CD14-positive monocyte (primary cell): Measurements from ENCODE around the gene PRAC1. TPM values are rescaled to one million over a fixed set of nuclear protein-coding genes. Genes with fewer than 3 reads are reported as not detected.

Source experiments
- DNase-seq, 3 donors: peaks; one replicate each; pipeline ENCODE4 v3.0.0-alpha.2; 2011 to 2022
- H2AFZ ChIP-seq: 2 replicates; pipeline ENCODE4 v1.6.0; 2012; ENCODE audit warnings: mild to moderate bottlenecking, low read depth, low read length, inconsistent platforms; ENCODE audit not compliant: insufficient read depth, poor library complexity, severe bottlenecking
- H3K27ac ChIP-seq, 2 donors: 1 replicate in 1 of 2; 2 replicates in 1 of 2; pipeline ENCODE4 v1.5.1; 2012 to 2013; ENCODE audit warnings: low read length in 2 of 2, control low read depth in 1 of 2, inconsistent platforms in 1 of 2, low read depth in 1 of 2, mild to moderate bottlenecking in 1 of 2
- H3K27me3 ChIP-seq, 2 donors: one replicate each; pipeline versions ENCODE4 v1.6.0 to v1.6.1; 2011 to 2013; ENCODE audit warnings: low read length in 2 of 2; ENCODE audit not compliant: control insufficient read depth in 2 of 2, insufficient read depth in 2 of 2
- H3K36me3 ChIP-seq, 2 donors: replicated peaks in 1 of 2; 1 replicate in 1 of 2; 2 replicates in 1 of 2; pipeline versions ENCODE4 v1.5.1 to v1.6.1; 2012 to 2013; ENCODE audit warnings: low read length in 2 of 2, control low read depth in 1 of 2, inconsistent platforms in 1 of 2, mild to moderate bottlenecking in 1 of 2; ENCODE audit not compliant: insufficient read depth in 2 of 2, control insufficient read depth in 1 of 2
- H3K4me1 ChIP-seq, 2 donors: 1 replicate in 1 of 2; 2 replicates in 1 of 2; pipeline versions ENCODE4 v1.5.1 to v1.6.1; 2012 to 2013; ENCODE audit warnings: low read length in 2 of 2, control low read depth in 1 of 2, inconsistent platforms in 1 of 2, mild to moderate bottlenecking in 1 of 2, moderate library complexity in 1 of 2; ENCODE audit not compliant: insufficient read depth in 2 of 2, control insufficient read depth in 1 of 2
- H3K4me2 ChIP-seq: replicated peaks from 2 replicates; pipeline ENCODE3; 2012; ENCODE audit warnings: low read length, moderate library complexity, mild to moderate bottlenecking; ENCODE audit not compliant: poor library complexity, severe bottlenecking; ENCODE audit errors: extremely low read depth
- H3K4me3 ChIP-seq, 3 experiments: fragments of 200-600 bp in 1 of 3; sonication (generic) in 1 of 3; replicated peaks in 1 of 3; 1 replicate in 2 of 3; 2 replicates in 1 of 3; pipeline ENCODE4 v1.5.1; 2011 to 2013; ENCODE audit warnings: low read length in 3 of 3, mild to moderate bottlenecking in 3 of 3, control low read depth in 2 of 3, low read depth in 2 of 3, inconsistent platforms in 1 of 3, moderate library complexity in 1 of 3
- H3K79me2 ChIP-seq: 2 replicates; pipeline ENCODE4 v1.6.0; 2012; ENCODE audit warnings: mild to moderate bottlenecking, control low read depth, inconsistent platforms, low read length, moderate library complexity; ENCODE audit not compliant: insufficient read depth
- H3K9ac ChIP-seq: 2 replicates; pipeline ENCODE4 v1.6.0; 2017; ENCODE audit warnings: low read length, mild to moderate bottlenecking; ENCODE audit not compliant: insufficient read depth, poor library complexity, severe bottlenecking
- H3K9me3 ChIP-seq, 2 donors: replicated peaks in 1 of 2; 1 replicate in 1 of 2; 2 replicates in 1 of 2; pipeline versions ENCODE4 v1.5.1 to v1.6.1; 2012 to 2013; ENCODE audit warnings: low read length in 2 of 2, control low read depth in 1 of 2; ENCODE audit not compliant: control insufficient read depth in 1 of 2, insufficient read depth in 1 of 2
- H4K20me1 ChIP-seq: 2 replicates; pipeline ENCODE4 v1.6.0; 2012; ENCODE audit warnings: mild to moderate bottlenecking, low read length, control low read depth, moderate library complexity; ENCODE audit not compliant: insufficient read depth
- H3K27ac Mint-ChIP-seq, 7 donors: one replicate each; pipeline ENCODE4 v1.8.0; 2020; ENCODE audit warnings: mild to moderate bottlenecking in 7 of 7, mixed read lengths in 7 of 7, moderate library complexity in 6 of 7, inconsistent platforms in 2 of 7
- H3K27me3 Mint-ChIP-seq, 3 donors: one replicate each; pipeline ENCODE4 v1.8.0; 2021 to 2022; ENCODE audit warnings: low read depth in 3 of 3, mild to moderate bottlenecking in 3 of 3, mixed read lengths in 3 of 3, moderate library complexity in 3 of 3, inconsistent platforms in 1 of 3
- H3K36me3 Mint-ChIP-seq, 2 donors: one replicate each; pipeline ENCODE4 v1.8.0; 2020; ENCODE audit warnings: mixed read lengths in 2 of 2, inconsistent platforms in 1 of 2, mild to moderate bottlenecking in 1 of 2
- H3K4me1 Mint-ChIP-seq: one replicate; pipeline ENCODE4 v1.8.0; 2020; ENCODE audit warnings: mild to moderate bottlenecking, mixed read lengths
- H3K4me3 Mint-ChIP-seq, 2 donors: one replicate each; pipeline ENCODE4 v1.8.0; 2020; ENCODE audit warnings: mild to moderate bottlenecking in 2 of 2, mixed read lengths in 2 of 2, moderate library complexity in 1 of 2
- H3K9me3 Mint-ChIP-seq, 7 donors: one replicate each; pipeline ENCODE4 v1.8.0; 2020 to 2022; ENCODE audit warnings: mixed read lengths in 7 of 7, mild to moderate bottlenecking in 6 of 7, moderate library complexity in 6 of 7, inconsistent platforms in 2 of 7
- CTCF ChIP-seq: fragments of 200-600 bp; IDR thresholded peaks from one replicate; pipeline ENCODE4 v1.8.0; 2022; ENCODE audit warnings: antibody characterized with exemption, mild to moderate bottlenecking
- WGBS: methylation state at CpG from one replicate; pipeline ENCODE4 v1.1.5; 2013; ENCODE audit warnings: missing lambda C conversion rate; ENCODE audit not compliant: insufficient coverage; 5-methylcytosine and 5-hydroxymethylcytosine counted together
- intact Hi-C, 2 donors: fragments of 100-400 bp; cut with micrococcal nuclease; formaldehyde crosslinking; loops; one replicate each; pipeline versions ENCODE4 v1.15.0 to v1.15.1; 2023
- polyA plus RNA-seq, 3 donors: library from polyadenylated mRNA; depleted of rRNA in 1 of 3; unstranded in 2 of 3; stranded (reverse) in 1 of 3; fragments of 300-500 nt in 2 of 3; fragments of >200 nt in 1 of 3; fragmentation: Illumina TruSeq in 2 of 3; gene quantifications; 1 replicate in 2 of 3; 2 replicates in 1 of 3; pipeline ENCODE4 v1.2.3, GENCODE V29; 2012 to 2021

PRAC1 gene
- polyA plus RNA-seq, 3 donors = not detected

GRCh38 chr17:48756830-48757251 is 34.5 kb upstream of the PRAC1 start:
- peaks cover 0 to 30% (median 7%) of the 10 kb centered on the region in 7 donors for H3K9me3 Mint-ChIP-seq
- DNase-seq = peak; percentile 12 to 54 (median 16)
- H3K36me3 Mint-ChIP-seq = peaks cover 0 to 14% of the 10 kb centered on the region in 2 donors
- Histone ChIP-seq H3K27ac (no peak overlapping the region), H3K4me1 (peaks cover 31 to 34% of the 10 kb centered on the region in 2 donors), H4K20me1 (no peaks in the 10 kb centered on the region), H3K4me3 (no peak overlapping the region), H3K9me3 (peaks cover 0 to 37% of the 10 kb centered on the region in 2 donors), H3K27me3 (peaks cover 50 to 58% of the 10 kb centered on the region in 2 donors), H3K36me3 (no peaks in the 10 kb centered on the region), H3K79me2 (no peaks in the 10 kb centered on the region), H3K4me2 (no peak overlapping the region), H3K9ac (no peak overlapping the region), H2AFZ (no peak overlapping the region)
- TF ChIP-seq CTCF = no peak
- H3K4me3 Mint-ChIP-seq = peak overlapping the region; percentile 20 to 46
- peaks cover 43% of the 10 kb centered on the region for H3K4me1 Mint-ChIP-seq
- H3K27me3 Mint-ChIP-seq = peaks cover 58 to 74% (median 73%) of the 10 kb centered on the region in 3 donors
- intact Hi-C loops = no loop called here
- peak overlapping the region in 1 of 7 donors; percentile 50 for H3K27ac Mint-ChIP-seq
- WGBS = 0% methylated on average over 3 of the region's 3 CpGs

GRCh38 chr17:48755356-48755755 is 33.0 kb upstream of the PRAC1 start:
- WGBS = 0% methylated on average over 3 of the region's 8 CpGs
- Mint-ChIP-seq H3K27me3 (peaks cover 63 to 78% (median 75%) of the 10 kb centered on the region in 3 donors), H3K27ac (no peak overlapping the region), H3K9me3 (peaks cover 0 to 30% (median 7%) of the 10 kb centered on the region in 7 donors), H3K4me1 (peaks cover 46% of the 10 kb centered on the region), H3K36me3 (peaks cover 0 to 16% of the 10 kb centered on the region in 2 donors), H3K4me3 (peak overlapping the region; percentile 6 to 78)
- TF ChIP-seq CTCF = no peak
- peak; percentile 30 to 76 (median 62) for DNase-seq
- H3K4me1 ChIP-seq = peaks cover 31 to 34% of the 10 kb centered on the region in 2 donors
- peaks cover 58 to 62% of the 10 kb centered on the region in 2 donors for H3K27me3 ChIP-seq
- H3K79me2 ChIP-seq = no peaks in the 10 kb centered on the region
- H3K27ac ChIP-seq = no peak overlapping the region
- H2AFZ ChIP-seq = no peak overlapping the region
- peak overlapping the region; percentile 50 for H3K4me2 ChIP-seq
- no peak overlapping the region for H3K9ac ChIP-seq
- intact Hi-C loops = no loop called here
- no peaks in the 10 kb centered on the region for H4K20me1 ChIP-seq
- peaks cover 0 to 47% of the 10 kb centered on the region in 2 donors for H3K9me3 ChIP-seq
- H3K4me3 ChIP-seq = peak overlapping the region in 1 of 3 experiments; percentile 45
- no peaks in the 10 kb centered on the region for H3K36me3 ChIP-seq
